HG03175 (cell line): ENCODE data around the gene TCF7.

Experiments used
- ATAC-seq: cut with Tn5 transposase; IDR thresholded peaks from one replicate; pipeline ENCODE4 v1.9.1; 2021; ENCODE audit warnings: mild to moderate bottlenecking, moderate library complexity; ENCODE audit not compliant: unreplicated experiment

The TCF7 gene

GRCh38 chr5:134128648-134128995 is 14.1 kb downstream of the TCF7 start:
- no peak for ATAC-seq

- ATAC-seq: no peak
These were observed 15.1 kb downstream of the TCF7 start for GRCh38 chr5:134129411-134130238.

GRCh38 chr5:134130239-134130945 is 15.9 kb downstream of the TCF7 start:
- no peak for ATAC-seq

- no peak for ATAC-seq
These were observed 16.7 kb downstream of the TCF7 start for GRCh38 chr5:134131165-134131564.

- no peak for ATAC-seq
These were observed 17.3 kb downstream of the TCF7 start for GRCh38 chr5:134131578-134132350.

GRCh38 chr5:134132372-134133187 is 18.1 kb downstream of the TCF7 start:
- ATAC-seq: peak; percentile 57

GRCh38 chr5:134133188-134133994 is 18.9 kb downstream of the TCF7 start:
- ATAC-seq: no peak

- no peak for ATAC-seq
These were observed 19.6 kb downstream of the TCF7 start for GRCh38 chr5:134133995-134134541.

GRCh38 chr5:134135091-134135655 is 20.7 kb downstream of the TCF7 start:
- no peak for ATAC-seq

- ATAC-seq: no peak
These were observed 21.7 kb downstream of the TCF7 start for GRCh38 chr5:134136221-134136631.

GRCh38 chr5:134136771-134137170 is 22.3 kb downstream of the TCF7 start:
- ATAC-seq: no peak

GRCh38 chr5:134138416-134139376 is 24.2 kb downstream of the TCF7 start:
- peak; percentile 65 for ATAC-seq

- no peak for ATAC-seq
These were observed 24.9 kb downstream of the TCF7 start for GRCh38 chr5:134139377-134139851.

- no peak for ATAC-seq
These were observed 25.5 kb downstream of the TCF7 start for GRCh38 chr5:134139891-134140469.

GRCh38 chr5:134140530-134141201 is 26.2 kb downstream of the TCF7 start:
- peak; percentile 57 for ATAC-seq

GRCh38 chr5:134141331-134142050 is 27.0 kb downstream of the TCF7 start:
- no peak for ATAC-seq
